ENCODE results near the gene EMC6.

EMC6 gene

GRCh38 chr17:3660311-3660891 lies 8.2 kb upstream of the EMC6 start:
- no peaks in the 10 kb centered on the region for H3K27me3 Mint-ChIP-seq
- intact Hi-C loops (cut with micrococcal nuclease), result no loop called here
- no peak overlapping the region for H3K4me3 Mint-ChIP-seq
- no peak overlapping the region for H3K27ac Mint-ChIP-seq
- peaks cover 64% of the 10 kb centered on the region for H3K4me1 Mint-ChIP-seq (ENCODE audit: low read depth)
- no peaks in the 10 kb centered on the region for H3K9me3 Mint-ChIP-seq
- peaks cover 99% of the 10 kb centered on the region for H3K36me3 Mint-ChIP-seq (ENCODE audit: low read depth)

DNA sequence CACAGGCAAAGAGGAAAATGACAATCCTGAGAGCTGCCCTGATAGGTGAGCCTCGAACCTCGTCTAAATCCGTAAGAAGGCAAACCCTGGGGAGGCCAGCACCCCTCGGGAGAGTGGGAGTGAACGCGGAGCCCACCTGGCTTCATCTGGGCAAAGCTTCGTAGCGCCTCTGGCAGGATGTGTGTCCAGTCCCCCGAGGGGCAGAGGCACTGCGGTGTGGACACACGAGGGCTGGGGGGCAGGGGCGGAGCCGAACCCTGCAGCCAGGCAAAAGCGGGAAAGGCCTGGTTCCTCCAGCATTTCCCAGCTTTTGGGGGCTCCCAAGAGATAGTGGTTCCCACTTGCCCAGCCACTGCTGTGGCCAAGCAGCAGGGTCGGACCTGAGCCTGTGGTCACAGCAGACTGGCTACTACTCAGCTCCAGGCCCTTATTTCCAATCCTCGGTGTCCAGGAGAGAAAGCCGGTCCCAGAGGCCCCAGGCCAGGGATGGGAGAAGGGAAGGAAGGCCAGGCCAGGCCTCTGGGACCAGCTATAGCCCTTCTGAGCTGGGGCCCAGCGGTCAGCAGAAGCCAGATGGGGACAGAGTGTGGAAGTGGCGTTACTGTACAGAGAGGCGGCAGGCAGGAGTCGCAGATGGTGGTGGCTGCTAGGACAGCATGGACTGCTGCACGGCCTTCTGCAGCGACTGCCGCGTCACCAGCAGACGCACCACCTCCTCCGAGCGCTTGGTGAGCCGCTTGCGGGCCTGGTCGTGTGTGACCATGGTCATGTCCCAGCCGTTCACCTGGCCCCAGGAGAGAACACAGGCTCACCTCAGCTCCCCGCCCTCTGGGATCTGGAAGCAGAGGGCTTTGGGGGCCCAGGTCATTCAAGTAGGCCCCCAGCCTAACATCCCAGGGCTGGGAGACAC lies 5.3 kb upstream of the EMC6 start:
- peaks cover 81% of the 10 kb centered on the region for H3K36me3 Mint-ChIP-seq (ENCODE audit: low read depth)
- intact Hi-C loops (cut with micrococcal nuclease), result no loop called here
- no peak overlapping the region for H3K4me3 Mint-ChIP-seq
- H3K27me3 Mint-ChIP-seq, result no peaks in the 10 kb centered on the region
- H3K4me1 Mint-ChIP-seq (ENCODE audit: low read depth), result peaks cover 67% of the 10 kb centered on the region
- H3K27ac Mint-ChIP-seq, result no peak overlapping the region
- no peaks in the 10 kb centered on the region for H3K9me3 Mint-ChIP-seq

- H3K27me3 Mint-ChIP-seq, result no peaks in the 10 kb centered on the region
- H3K36me3 Mint-ChIP-seq (ENCODE audit: low read depth), result peaks cover 66% of the 10 kb centered on the region
- peak overlapping the region; percentile 3 for H3K4me3 Mint-ChIP-seq
- intact Hi-C loops (cut with micrococcal nuclease), result no loop called here
- H3K9me3 Mint-ChIP-seq, result no peaks in the 10 kb centered on the region
- peak overlapping the region; percentile 47 for H3K27ac Mint-ChIP-seq
- H3K4me1 Mint-ChIP-seq (ENCODE audit: low read depth), result peaks cover 55% of the 10 kb centered on the region
These were observed 2.8 kb upstream of the EMC6 start for GRCh38 chr17:3665834-3666233.

- Mint-ChIP-seq H3K4me1 (ENCODE audit: low read depth) (peaks cover 57% of the 10 kb centered on the region), H3K27me3 (no peaks in the 10 kb centered on the region), H3K9me3 (no peaks in the 10 kb centered on the region), H3K36me3 (ENCODE audit: low read depth) (peaks cover 61% of the 10 kb centered on the region), H3K4me3 (no peak overlapping the region), H3K27ac (peak overlapping the region; percentile 47)
- intact Hi-C loops (cut with micrococcal nuclease), result no loop called here
These were observed 2.1 kb upstream of the EMC6 start for GRCh38 chr17:3666516-3666915.

GRCh38 chr17:3667366-3668278 lies 990 bp upstream of the EMC6 start:
- peak overlapping the region; percentile 93 for H3K4me3 Mint-ChIP-seq
- intact Hi-C loops (cut with micrococcal nuclease), result loop anchor here (1.0 kb wide), 2 partner anchors 27 to 56 kb away; partner anchors contain the start of gene HASPIN
- H3K4me1 Mint-ChIP-seq (ENCODE audit: low read depth), result peaks cover 66% of the 10 kb centered on the region
- H3K9me3 Mint-ChIP-seq, result no peaks in the 10 kb centered on the region
- H3K36me3 Mint-ChIP-seq (ENCODE audit: low read depth), result peaks cover 59% of the 10 kb centered on the region
- H3K27me3 Mint-ChIP-seq, result no peaks in the 10 kb centered on the region
- peak overlapping the region; percentile 93 for H3K27ac Mint-ChIP-seq

DNA sequence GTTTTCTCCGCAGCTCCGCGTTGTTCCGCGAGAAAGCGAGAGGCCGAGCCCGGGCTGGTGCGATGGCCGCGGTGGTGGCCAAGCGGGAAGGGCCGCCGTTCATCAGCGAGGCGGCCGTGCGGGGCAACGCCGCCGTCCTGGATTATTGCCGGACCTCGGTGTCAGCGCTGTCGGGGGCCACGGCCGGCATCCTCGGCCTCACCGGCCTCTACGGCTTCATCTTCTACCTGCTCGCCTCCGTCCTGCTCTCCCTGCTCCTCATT lies 404 bp downstream of the EMC6 start:
- no peaks in the 10 kb centered on the region for H3K27me3 Mint-ChIP-seq
- no peaks in the 10 kb centered on the region for H3K9me3 Mint-ChIP-seq
- H3K4me1 Mint-ChIP-seq (ENCODE audit: low read depth), result peaks cover 64% of the 10 kb centered on the region
- peak overlapping the region; percentile 93 for H3K4me3 Mint-ChIP-seq
- intact Hi-C loops (cut with micrococcal nuclease), result no loop called here
- H3K36me3 Mint-ChIP-seq (ENCODE audit: low read depth), result peaks cover 45% of the 10 kb centered on the region
- H3K27ac Mint-ChIP-seq, result peak overlapping the region; percentile 93

DNA sequence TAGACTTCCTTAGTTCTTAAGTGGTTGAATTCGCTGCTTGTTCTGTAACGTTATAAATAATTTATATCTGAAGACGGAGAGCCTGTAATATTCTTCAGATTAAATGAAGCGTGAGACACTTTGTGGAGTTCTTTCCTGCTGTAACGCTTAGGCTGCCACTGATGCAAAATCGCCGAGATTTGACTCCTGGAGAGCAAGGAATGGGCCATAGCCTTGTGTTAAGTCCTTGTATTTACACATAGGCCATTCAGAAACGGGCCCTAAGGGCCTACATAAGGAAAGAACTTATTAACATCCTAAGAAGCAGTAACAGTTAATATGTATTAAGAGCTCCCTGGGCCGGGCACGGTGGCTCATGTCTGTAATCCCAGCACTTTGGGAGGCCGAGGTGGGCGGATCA lies 936 bp downstream of the EMC6 start:
- Mint-ChIP-seq H3K9me3 (no peaks in the 10 kb centered on the region), H3K4me3 (peak overlapping the region; percentile 93), H3K27me3 (no peaks in the 10 kb centered on the region), H3K36me3 (ENCODE audit: low read depth) (peaks cover 40% of the 10 kb centered on the region), H3K27ac (peak overlapping the region; percentile 93), H3K4me1 (ENCODE audit: low read depth) (peaks cover 58% of the 10 kb centered on the region)
- intact Hi-C loops (cut with micrococcal nuclease), result no loop called here

DNA sequence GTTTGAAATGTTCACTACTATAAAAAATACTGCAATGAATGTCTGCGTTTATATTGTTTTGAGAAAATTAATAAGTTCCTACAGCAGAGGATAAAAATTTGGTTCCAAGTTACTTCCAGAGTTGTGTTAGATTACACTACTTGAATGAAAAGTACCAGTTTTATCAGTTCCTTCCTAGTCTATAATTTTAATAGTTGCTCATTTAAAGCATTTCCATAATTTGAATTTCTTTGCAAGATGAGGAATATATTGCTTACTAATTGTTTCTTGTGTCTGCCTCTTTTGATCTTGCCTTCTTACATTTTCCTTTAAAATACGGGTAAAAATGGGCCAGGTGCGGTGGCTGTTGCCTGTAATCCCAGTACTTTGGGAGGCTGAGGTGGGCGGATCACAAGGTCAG lies 4.0 kb downstream of the EMC6 start:
- no peak overlapping the region for H3K27ac Mint-ChIP-seq
- no peak overlapping the region for H3K4me3 Mint-ChIP-seq
- H3K9me3 Mint-ChIP-seq, result no peaks in the 10 kb centered on the region
- no peaks in the 10 kb centered on the region for H3K27me3 Mint-ChIP-seq
- intact Hi-C loops (cut with micrococcal nuclease), result no loop called here
- H3K36me3 Mint-ChIP-seq (ENCODE audit: low read depth), result peaks cover 20% of the 10 kb centered on the region
- H3K4me1 Mint-ChIP-seq (ENCODE audit: low read depth), result peaks cover 28% of the 10 kb centered on the region

DNA sequence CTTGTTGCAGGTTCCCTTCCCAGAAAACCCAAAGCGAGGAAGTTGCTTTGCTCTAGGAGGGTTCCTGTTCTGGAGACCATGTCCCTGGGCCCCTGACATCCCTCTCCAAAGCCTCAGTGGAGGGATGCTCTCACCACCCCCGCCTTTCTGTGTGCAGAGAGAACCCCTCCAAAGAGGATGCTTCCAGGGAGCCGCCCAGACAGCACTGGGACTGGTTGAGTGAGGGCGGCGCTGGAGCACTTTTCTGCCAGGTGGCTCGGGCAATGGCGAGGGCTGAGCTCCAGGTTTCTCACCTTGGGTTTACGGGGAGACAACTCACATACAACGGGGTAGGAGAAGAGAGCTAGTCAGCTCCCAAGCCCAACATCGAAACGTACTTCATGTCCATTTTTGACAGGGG lies 7.3 kb downstream of the EMC6 start:
- H3K27ac Mint-ChIP-seq, result no peak overlapping the region
- no peaks in the 10 kb centered on the region for H3K9me3 Mint-ChIP-seq
- peaks cover 36% of the 10 kb centered on the region for H3K4me1 Mint-ChIP-seq (ENCODE audit: low read depth)
- intact Hi-C loops (cut with micrococcal nuclease), result no loop called here
- peaks cover 3% of the 10 kb centered on the region for H3K27me3 Mint-ChIP-seq
- no peak overlapping the region for H3K4me3 Mint-ChIP-seq
- H3K36me3 Mint-ChIP-seq (ENCODE audit: low read depth), result peaks cover 11% of the 10 kb centered on the region

GRCh38 chr17:3678095-3678820 lies 9.6 kb downstream of the EMC6 start:
- Mint-ChIP-seq H3K36me3 (ENCODE audit: low read depth) (no peaks in the 10 kb centered on the region), H3K4me3 (no peak overlapping the region), H3K27ac (no peak overlapping the region), H3K4me1 (ENCODE audit: low read depth) (peaks cover 39% of the 10 kb centered on the region), H3K9me3 (no peaks in the 10 kb centered on the region), H3K27me3 (peaks cover 13% of the 10 kb centered on the region)
- intact Hi-C loops (cut with micrococcal nuclease), result no loop called here

GRCh38 chr17:3678821-3679530 lies 10.4 kb downstream of the EMC6 start:
- H3K9me3 Mint-ChIP-seq, result no peaks in the 10 kb centered on the region
- H3K36me3 Mint-ChIP-seq (ENCODE audit: low read depth), result no peaks in the 10 kb centered on the region
- H3K27me3 Mint-ChIP-seq, result peaks cover 16% of the 10 kb centered on the region
- H3K4me3 Mint-ChIP-seq, result no peak overlapping the region
- H3K4me1 Mint-ChIP-seq (ENCODE audit: low read depth), result peaks cover 38% of the 10 kb centered on the region
- intact Hi-C loops (cut with micrococcal nuclease), result no loop called here
- H3K27ac Mint-ChIP-seq, result peak overlapping the region; percentile 50

DNA sequence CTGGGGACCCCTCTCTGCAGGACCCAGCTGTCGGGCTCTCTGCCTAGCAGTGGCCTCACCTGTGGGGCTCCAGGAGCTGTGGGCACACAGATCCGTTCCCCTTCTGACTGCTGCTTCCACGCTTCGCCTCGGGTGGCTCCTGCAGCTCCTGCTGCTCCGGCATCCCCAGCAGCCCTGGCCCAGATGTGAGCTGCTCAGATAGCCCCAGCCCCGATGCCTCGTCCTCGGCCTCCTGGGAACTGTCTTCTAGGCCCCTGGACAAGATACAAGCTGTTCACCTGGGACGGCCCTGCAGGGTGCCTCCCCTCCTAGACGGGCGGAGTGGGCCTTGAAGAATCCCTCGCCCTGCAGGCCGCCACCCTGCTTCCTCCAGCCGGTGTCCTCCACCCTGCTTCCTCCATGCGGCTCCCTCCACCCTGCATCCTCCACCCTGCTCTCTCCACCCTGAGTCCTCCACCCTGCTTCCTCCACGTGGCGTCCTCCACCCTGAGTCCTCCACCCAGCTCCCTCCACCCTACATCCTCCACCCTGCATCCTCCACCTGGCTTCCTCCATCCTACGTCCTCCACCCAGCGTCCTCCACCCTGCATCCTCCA lies 11.0 kb downstream of the EMC6 start:
- intact Hi-C loops (cut with micrococcal nuclease), result no loop called here
- Mint-ChIP-seq H3K27me3 (peaks cover 19% of the 10 kb centered on the region), H3K36me3 (ENCODE audit: low read depth) (no peaks in the 10 kb centered on the region), H3K4me3 (no peak overlapping the region), H3K9me3 (no peaks in the 10 kb centered on the region), H3K27ac (peak overlapping the region; percentile 50), H3K4me1 (ENCODE audit: low read depth) (peaks cover 38% of the 10 kb centered on the region)

DNA sequence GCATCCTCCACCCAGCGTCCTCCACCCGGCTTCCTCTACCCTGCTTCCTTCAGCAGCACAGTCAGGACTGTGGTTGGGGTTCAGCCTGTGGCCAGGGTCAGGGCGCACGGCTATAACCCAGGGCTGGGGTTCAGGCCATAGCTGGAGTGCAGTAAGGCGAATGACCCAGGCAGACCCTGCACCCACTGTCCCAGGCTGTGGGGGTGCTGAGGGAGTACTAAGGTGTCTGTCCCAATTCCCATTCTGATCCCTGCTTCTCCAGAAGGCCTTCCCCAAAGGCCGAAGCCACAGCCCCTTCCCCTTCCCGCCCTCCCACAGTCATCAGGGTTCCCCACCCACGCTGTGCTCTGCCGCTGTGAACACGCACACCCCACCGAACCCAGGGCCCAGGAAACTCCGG lies 12.4 kb downstream of the EMC6 start:
- Mint-ChIP-seq H3K36me3 (ENCODE audit: low read depth) (no peaks in the 10 kb centered on the region), H3K9me3 (no peaks in the 10 kb centered on the region), H3K27me3 (peaks cover 26% of the 10 kb centered on the region), H3K27ac (peak overlapping the region; percentile 51), H3K4me1 (ENCODE audit: low read depth) (peaks cover 38% of the 10 kb centered on the region), H3K4me3 (no peak overlapping the region)
- intact Hi-C loops (cut with micrococcal nuclease), result no loop called here
